ENCODE measurements around the gene DTNB. TPM values are rescaled to one million over a fixed set of nuclear protein-coding genes. Genes with fewer than 3 reads are reported as not detected.
A peak's percentile ranks its signal among the peaks of the same experiment; 100 is the strongest.
"Not testable (repeated sequence)": the region's sequence is repeated elsewhere in the genome, so short reads cannot be mapped to it uniquely, and the experiment has no call there.

DTNB gene
- total RNA-seq, 1 experiment from 2014 or later: 7.7 TPM

GRCh38 chr2:25684577-25685473 is 11.4 kb upstream of the DTNB start:
- DNase-seq (ENCODE audit: low spot score): no peak

- DNase-seq (ENCODE audit: low spot score): no peak
These were observed 8.7 kb upstream of the DTNB start for GRCh38 chr2:25682082-25682481.

- no peak for DNase-seq (ENCODE audit: low spot score)
These were observed 4.5 kb upstream of the DTNB start for GRCh38 chr2:25677877-25678276.

- DNase-seq (ENCODE audit: low spot score): no peak
These were observed 643 bp upstream of the DTNB start for GRCh38 chr2:25674077-25674362.

GRCh38 chr2:25672494-25673299 is 680 bp downstream of the DTNB start:
- peak; percentile 18 for DNase-seq (ENCODE audit: low spot score)

GRCh38 chr2:25671622-25672021 is 1.8 kb downstream of the DTNB start:
- DNase-seq (ENCODE audit: low spot score): no peak

- no peak for DNase-seq (ENCODE audit: low spot score)
These were observed 3.9 kb downstream of the DTNB start for GRCh38 chr2:25669520-25669919.

- no peak for DNase-seq (ENCODE audit: low spot score)
These were observed 7.2 kb downstream of the DTNB start for GRCh38 chr2:25666218-25666617.

GRCh38 chr2:25665429-25665828 is 7.9 kb downstream of the DTNB start:
- not testable (repeated sequence) for DNase-seq (ENCODE audit: low spot score)

GRCh38 chr2:25664965-25665307 is 8.4 kb downstream of the DTNB start:
- DNase-seq (ENCODE audit: low spot score): no peak

- peak; percentile 62 for DNase-seq (ENCODE audit: low spot score)
These were observed 9.0 kb downstream of the DTNB start for GRCh38 chr2:25664183-25664964.

GRCh38 chr2:25655316-25655715 is 18.1 kb downstream of the DTNB start:
- DNase-seq (ENCODE audit: low spot score): no peak

GRCh38 chr2:25654801-25655200 is 18.6 kb downstream of the DTNB start:
- DNase-seq (ENCODE audit: low spot score): no peak

GRCh38 chr2:25651782-25652455 is 21.5 kb downstream of the DTNB start:
- DNase-seq (ENCODE audit: low spot score): no peak

- no peak for DNase-seq (ENCODE audit: low spot score)
These were observed 22.3 kb downstream of the DTNB start for GRCh38 chr2:25651066-25651465.

GRCh38 chr2:25650256-25650655 is 23.1 kb downstream of the DTNB start:
- DNase-seq (ENCODE audit: low spot score): no peak

- no peak for DNase-seq (ENCODE audit: low spot score)
These were observed 23.6 kb downstream of the DTNB start for GRCh38 chr2:25649786-25650185.

GRCh38 chr2:25642298-25642697 is 31.1 kb downstream of the DTNB start:
- DNase-seq (ENCODE audit: low spot score): no peak

- DNase-seq (ENCODE audit: low spot score): no peak
These were observed 33.7 kb downstream of the DTNB start for GRCh38 chr2:25639696-25640095.

- no peak for DNase-seq (ENCODE audit: low spot score)
These were observed 34.2 kb downstream of the DTNB start for GRCh38 chr2:25639131-25639530.

- DNase-seq (ENCODE audit: low spot score): no peak
These were observed 37.6 kb downstream of the DTNB start for GRCh38 chr2:25635797-25636196.

- not testable (repeated sequence) for DNase-seq (ENCODE audit: low spot score)
These were observed 39.6 kb downstream of the DTNB start for GRCh38 chr2:25633801-25634200.

All from A172 (cell line).